ENCODE results near the gene TLCD3B. TPM values are rescaled to one million over a fixed set of nuclear protein-coding genes. Genes with fewer than 3 reads are reported as not detected.

Gene TLCD3B
- total RNA-seq, 1 donor from 2014 or later = not detected

Other genes starting within 250 kb of the TLCD3B start
- 46.9 TPM for gene KIF22, start 240.5 kb downstream of the TLCD3B start, total RNA-seq
- 77.6 TPM for gene MAZ, start 224.7 kb downstream of the TLCD3B start, total RNA-seq
- 2.1 TPM for gene PRRT2, start 219.1 kb downstream of the TLCD3B start, total RNA-seq
- 12.9 TPM for gene PAGR1, start 215.1 kb downstream of the TLCD3B start, total RNA-seq
- 38.6 TPM for gene MVP, start 210.8 kb downstream of the TLCD3B start, total RNA-seq
- 68.6 TPM for gene CDIPT, start 168.0 kb downstream of the TLCD3B start, total RNA-seq
- gene SEZ6L2, start 131.7 kb downstream of the TLCD3B start, total RNA-seq = 0.38 TPM
- not detected for gene ASPHD1, start 130.8 kb downstream of the TLCD3B start, total RNA-seq
- 9.2 TPM for gene KCTD13, start 105.0 kb downstream of the TLCD3B start, total RNA-seq
- gene TMEM219, start 69.2 kb downstream of the TLCD3B start, total RNA-seq = 63.2 TPM
- 34.3 TPM for gene TAOK2, start 57.4 kb downstream of the TLCD3B start, total RNA-seq
- gene HIRIP3, start 35.7 kb downstream of the TLCD3B start, total RNA-seq = 18.8 TPM
- 29.0 TPM for gene INO80E, start 35.0 kb downstream of the TLCD3B start, total RNA-seq
- gene DOC2A, start 20.2 kb downstream of the TLCD3B start, total RNA-seq = 0.66 TPM
- not detected for gene C16orf92, start 8.1 kb downstream of the TLCD3B start, total RNA-seq
- gene ALDOA, start 34.5 kb upstream of the TLCD3B start, total RNA-seq = 3,337 TPM
- gene PPP4C, start 44.7 kb upstream of the TLCD3B start, total RNA-seq = 32.2 TPM
- gene TBX6, start 60.7 kb upstream of the TLCD3B start, total RNA-seq = 1.0 TPM
- gene YPEL3, start 64.9 kb upstream of the TLCD3B start, total RNA-seq = 54.4 TPM
- gene GDPD3, start 82.3 kb upstream of the TLCD3B start, total RNA-seq = 2.3 TPM
- gene MAPK3, start 91.9 kb upstream of the TLCD3B start, total RNA-seq = 47.6 TPM
- gene CORO1A, start 152.3 kb upstream of the TLCD3B start, total RNA-seq = 7.7 TPM
- 54.6 TPM for gene BOLA2B, start 162.4 kb upstream of the TLCD3B start, total RNA-seq
- 7.5 TPM for gene SLX1A, start 162.6 kb upstream of the TLCD3B start, total RNA-seq
- gene SULT1A3, start 168.0 kb upstream of the TLCD3B start, total RNA-seq = 9.9 TPM
- 2.0 TPM for gene NPIPB13, start 217.2 kb upstream of the TLCD3B start, total RNA-seq

All from left ventricle myocardium inferior (tissue), 1 donor.